ENCODE data around the gene SP7.

The SP7 gene

DNA sequence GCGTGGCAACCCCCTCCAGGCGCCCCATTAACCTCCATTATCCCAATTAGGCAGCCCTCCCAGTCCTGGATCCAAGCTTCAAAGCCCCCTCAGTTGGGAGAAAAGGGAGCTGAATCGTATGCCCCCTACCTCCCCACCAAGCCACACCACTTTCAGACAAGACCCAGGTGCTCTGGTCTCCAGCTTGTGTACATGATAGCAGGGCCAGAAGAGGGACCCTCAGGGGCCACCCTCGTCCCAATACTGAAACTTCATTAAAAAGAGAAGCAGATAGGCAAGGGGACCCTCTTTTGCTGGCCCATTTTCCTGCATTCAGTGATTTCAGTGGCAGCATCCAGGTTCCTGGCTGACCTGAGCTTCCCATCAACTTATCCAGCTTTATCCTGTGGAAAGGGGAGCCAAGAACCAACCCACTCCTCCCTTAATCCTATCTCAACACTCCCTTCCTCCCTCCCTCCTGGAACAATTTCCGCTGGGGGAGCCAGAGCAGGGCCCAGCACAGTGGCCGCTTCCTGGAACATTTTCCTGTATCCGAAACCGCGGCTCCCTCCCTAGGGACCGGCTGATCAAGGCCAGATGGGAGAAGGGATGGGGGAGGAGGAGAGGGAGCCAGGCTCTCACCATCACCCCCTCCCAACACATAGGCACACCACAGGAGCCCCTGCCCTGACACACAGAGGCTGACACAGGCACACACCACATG, 9.5 kb upstream of the SP7 start:
- Histone ChIP-seq H3K27me3 (ENCODE audit: insufficient read depth, low read length) (no peaks in the 10 kb centered on the region), H3K79me2 (ENCODE audit: control insufficient read depth, insufficient read depth, low read length, unreplicated experiment) (no peaks in the 10 kb centered on the region), H3K4me1 (ENCODE audit: control insufficient read depth, insufficient read depth, low read length, unreplicated experiment) (peaks cover 11% of the 10 kb centered on the region), H3K36me3 (ENCODE audit: insufficient read depth, low read length) (no peaks in the 10 kb centered on the region), H2AFZ (ENCODE audit: low read length, unreplicated experiment) (no peak overlapping the region), H3K4me3 (ENCODE audit: low read depth, low read length) (peak overlapping the region; percentile 72), H3K27ac (ENCODE audit: low read depth, low read length) (no peak overlapping the region)

GRCh38 chr12:53344824-53345485, 8.8 kb upstream of the SP7 start:
- Histone ChIP-seq H3K36me3 (ENCODE audit: insufficient read depth, low read length) (no peaks in the 10 kb centered on the region), H3K27ac (ENCODE audit: low read depth, low read length) (no peak overlapping the region), H3K79me2 (ENCODE audit: control insufficient read depth, insufficient read depth, low read length, unreplicated experiment) (no peaks in the 10 kb centered on the region), H3K27me3 (ENCODE audit: insufficient read depth, low read length) (peaks cover 2% of the 10 kb centered on the region; the same call in 1 of the 2 replicates), H3K4me3 (ENCODE audit: low read depth, low read length) (peak overlapping the region; percentile 72), H2AFZ (ENCODE audit: low read length, unreplicated experiment) (peak overlapping the region; percentile 64), H3K4me1 (ENCODE audit: control insufficient read depth, insufficient read depth, low read length, unreplicated experiment) (peaks cover 11% of the 10 kb centered on the region)

DNA sequence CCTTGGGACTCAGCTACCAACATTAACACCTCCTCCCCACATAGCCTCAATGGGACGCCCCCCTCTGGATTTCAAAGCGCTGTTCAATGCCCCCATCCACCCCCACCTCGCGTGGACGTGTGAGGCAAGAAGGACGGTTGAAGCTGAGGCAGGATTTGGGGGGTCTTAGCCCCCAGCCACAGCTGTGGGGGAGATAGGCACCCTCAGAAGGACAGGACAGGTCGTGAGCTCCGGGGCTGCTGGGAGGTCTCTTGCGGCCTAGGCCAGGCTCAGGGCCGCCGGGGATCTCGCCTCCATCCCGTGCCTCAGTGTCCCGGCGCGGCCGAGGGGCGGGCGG, 8.3 kb upstream of the SP7 start:
- Histone ChIP-seq H3K79me2 (ENCODE audit: control insufficient read depth, insufficient read depth, low read length, unreplicated experiment) (no peaks in the 10 kb centered on the region), H3K27me3 (ENCODE audit: insufficient read depth, low read length) (peaks cover 6% of the 10 kb centered on the region), H3K4me3 (ENCODE audit: low read depth, low read length) (peak overlapping the region; percentile 72), H2AFZ (ENCODE audit: low read length, unreplicated experiment) (peak overlapping the region; percentile 77), H3K36me3 (ENCODE audit: insufficient read depth, low read length) (no peaks in the 10 kb centered on the region), H3K27ac (ENCODE audit: low read depth, low read length) (no peak overlapping the region), H3K4me1 (ENCODE audit: control insufficient read depth, insufficient read depth, low read length, unreplicated experiment) (peaks cover 11% of the 10 kb centered on the region)

DNA sequence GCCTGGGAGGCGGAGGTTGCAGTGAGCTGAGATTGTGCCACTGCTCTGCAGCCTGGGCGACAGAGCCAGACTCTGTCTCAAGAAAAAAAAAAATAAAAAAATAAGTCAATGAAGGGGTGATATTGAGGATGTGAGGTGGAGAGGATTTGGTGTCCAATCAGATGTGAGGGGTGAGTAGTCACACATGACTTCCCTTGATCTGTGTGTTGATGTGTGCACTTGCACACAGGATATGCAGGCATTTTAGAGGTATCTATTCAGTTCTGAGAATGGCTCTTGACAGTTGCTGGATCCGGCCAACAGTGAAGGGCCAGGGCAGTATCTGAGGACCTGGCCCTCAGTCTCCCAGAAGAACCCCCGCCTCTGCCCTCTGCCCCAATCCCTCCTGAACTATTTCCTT, 7.8 kb upstream of the SP7 start:
- Histone ChIP-seq H2AFZ (ENCODE audit: low read length, unreplicated experiment) (no peak overlapping the region), H3K4me3 (ENCODE audit: low read depth, low read length) (peak overlapping the region; percentile 72; the same call in 1 of the 2 replicates)

DNA sequence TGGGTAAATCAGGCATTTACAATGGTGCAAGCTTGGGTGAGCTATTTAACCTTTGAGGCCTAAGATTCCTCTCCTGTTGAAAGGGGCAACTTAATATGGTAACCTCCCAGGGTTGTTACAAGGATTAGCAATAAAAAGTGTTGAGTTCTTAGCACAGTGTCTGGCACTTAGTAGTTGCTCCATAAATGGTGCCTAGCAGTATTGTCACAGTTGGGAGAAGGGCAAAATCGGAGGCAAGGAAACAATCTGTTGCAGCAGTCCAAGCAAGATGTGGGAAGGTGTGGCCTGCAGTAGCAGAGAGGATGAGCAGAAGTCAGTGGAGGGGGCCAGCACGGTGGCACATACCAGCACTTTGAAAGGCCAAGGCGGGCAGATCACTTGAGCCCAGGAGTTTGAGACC, 7.3 kb upstream of the SP7 start:
- Histone ChIP-seq H3K27ac (ENCODE audit: low read depth, low read length) (no peak overlapping the region), H2AFZ (ENCODE audit: low read length, unreplicated experiment) (no peak overlapping the region), H3K4me1 (ENCODE audit: control insufficient read depth, insufficient read depth, low read length, unreplicated experiment) (peaks cover 11% of the 10 kb centered on the region), H3K4me3 (ENCODE audit: low read depth, low read length) (no peak overlapping the region), H3K79me2 (ENCODE audit: control insufficient read depth, insufficient read depth, low read length, unreplicated experiment) (no peaks in the 10 kb centered on the region), H3K36me3 (ENCODE audit: insufficient read depth, low read length) (no peaks in the 10 kb centered on the region), H3K27me3 (ENCODE audit: insufficient read depth, low read length) (peaks cover 14% of the 10 kb centered on the region)

More for the DNA sequence above, 7.8 kb upstream of the SP7 start:
- peaks cover 11% of the 10 kb centered on the region for H3K4me1 ChIP-seq (ENCODE audit: control insufficient read depth, insufficient read depth, low read length, unreplicated experiment)
- H3K79me2 ChIP-seq (ENCODE audit: control insufficient read depth, insufficient read depth, low read length, unreplicated experiment): no peaks in the 10 kb centered on the region
- peaks cover 9% of the 10 kb centered on the region for H3K27me3 ChIP-seq (ENCODE audit: insufficient read depth, low read length)
- H3K27ac ChIP-seq (ENCODE audit: low read depth, low read length): no peak overlapping the region
- no peaks in the 10 kb centered on the region for H3K36me3 ChIP-seq (ENCODE audit: insufficient read depth, low read length)

DNA sequence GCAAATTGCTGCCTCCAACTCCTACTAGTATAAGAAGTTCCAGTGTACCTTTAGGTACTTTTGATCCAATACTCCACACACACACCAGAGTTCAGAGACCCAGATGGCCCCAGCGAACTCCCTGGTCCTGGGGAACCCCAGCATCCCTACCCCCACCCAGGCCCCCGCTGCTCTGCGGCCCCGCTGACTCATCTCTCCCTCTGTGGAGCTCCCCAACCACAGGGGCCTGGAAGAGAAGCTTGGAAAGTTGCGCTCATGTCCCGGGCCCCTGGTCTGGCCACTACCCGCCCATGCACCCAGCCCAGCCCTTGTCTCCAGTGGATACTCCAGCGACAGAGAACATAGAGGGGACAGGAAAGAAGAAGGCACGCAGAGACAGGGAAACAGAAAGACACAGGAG, 4.2 kb upstream of the SP7 start:
- H3K79me2 ChIP-seq (ENCODE audit: control insufficient read depth, insufficient read depth, low read length, unreplicated experiment): no peaks in the 10 kb centered on the region
- H3K27me3 ChIP-seq (ENCODE audit: insufficient read depth, low read length): peaks cover 43% of the 10 kb centered on the region
- no peak overlapping the region for H2AFZ ChIP-seq (ENCODE audit: low read length, unreplicated experiment)
- H3K27ac ChIP-seq (ENCODE audit: low read depth, low read length): no peak overlapping the region
- no peak overlapping the region for H3K4me3 ChIP-seq (ENCODE audit: low read depth, low read length)
- no peaks in the 10 kb centered on the region for H3K36me3 ChIP-seq (ENCODE audit: insufficient read depth, low read length)
- H3K4me1 ChIP-seq (ENCODE audit: control insufficient read depth, insufficient read depth, low read length, unreplicated experiment): peaks cover 1% of the 10 kb centered on the region

DNA sequence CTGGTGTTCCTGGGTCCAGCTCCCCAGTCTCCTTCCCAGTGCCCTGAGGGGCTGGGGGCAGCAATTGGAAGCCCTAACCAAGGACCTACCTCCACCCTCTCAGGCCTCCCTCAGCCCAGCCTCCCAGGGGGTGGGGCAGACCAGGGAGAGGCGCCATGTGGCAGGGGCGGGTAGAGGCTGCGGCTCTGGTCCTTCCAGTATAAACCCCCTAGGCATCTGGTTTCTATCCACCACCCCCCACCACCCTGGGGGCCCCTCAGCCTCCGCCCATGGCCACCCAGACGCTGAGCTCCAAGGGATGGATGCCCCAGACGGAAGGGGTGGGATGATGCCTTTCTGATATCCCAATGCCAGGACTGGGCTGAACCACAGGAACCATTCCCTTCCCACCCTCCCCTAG, 2.8 kb upstream of the SP7 start:
- peaks cover 45% of the 10 kb centered on the region for H3K27me3 ChIP-seq (ENCODE audit: insufficient read depth, low read length)
- H3K27ac ChIP-seq (ENCODE audit: low read depth, low read length): no peak overlapping the region
- no peaks in the 10 kb centered on the region for H3K79me2 ChIP-seq (ENCODE audit: control insufficient read depth, insufficient read depth, low read length, unreplicated experiment)
- no peak overlapping the region for H3K4me3 ChIP-seq (ENCODE audit: low read depth, low read length)
- H2AFZ ChIP-seq (ENCODE audit: low read length, unreplicated experiment): no peak overlapping the region
- H3K4me1 ChIP-seq (ENCODE audit: control insufficient read depth, insufficient read depth, low read length, unreplicated experiment): no peaks in the 10 kb centered on the region
- no peaks in the 10 kb centered on the region for H3K36me3 ChIP-seq (ENCODE audit: insufficient read depth, low read length)

GRCh38 chr12:53338017-53338416, 1.9 kb upstream of the SP7 start:
- Histone ChIP-seq H3K27me3 (ENCODE audit: insufficient read depth, low read length) (peaks cover 45% of the 10 kb centered on the region), H3K4me3 (ENCODE audit: low read depth, low read length) (no peak overlapping the region), H2AFZ (ENCODE audit: low read length, unreplicated experiment) (no peak overlapping the region)

DNA sequence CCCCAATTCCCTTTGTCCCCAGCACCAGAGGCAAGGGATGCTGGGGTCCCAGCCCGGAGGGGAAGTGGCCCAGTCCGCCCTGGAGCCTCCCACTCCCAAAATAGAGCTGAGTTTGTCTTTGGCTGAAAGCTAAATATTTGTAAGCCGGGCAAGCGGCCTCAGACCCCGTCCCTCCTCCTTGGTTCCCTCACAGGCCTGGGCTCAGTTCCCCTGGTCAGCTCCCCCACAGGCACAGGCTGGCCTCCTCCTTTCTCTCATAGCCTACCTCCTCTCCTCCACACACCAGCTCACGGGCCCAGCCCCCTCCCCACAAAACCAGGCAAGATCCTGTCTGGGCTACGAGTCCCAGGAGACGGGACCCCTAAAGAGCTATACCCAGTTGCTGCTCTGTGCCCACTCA, 1.3 kb downstream of the SP7 start:
- Histone ChIP-seq H2AFZ (ENCODE audit: low read length, unreplicated experiment) (no peak overlapping the region), H3K36me3 (ENCODE audit: insufficient read depth, low read length) (no peaks in the 10 kb centered on the region), H3K27ac (ENCODE audit: low read depth, low read length) (no peak overlapping the region), H3K27me3 (ENCODE audit: insufficient read depth, low read length) (peaks cover 41% of the 10 kb centered on the region), H3K4me1 (ENCODE audit: control insufficient read depth, insufficient read depth, low read length, unreplicated experiment) (no peaks in the 10 kb centered on the region), H3K79me2 (ENCODE audit: control insufficient read depth, insufficient read depth, low read length, unreplicated experiment) (no peaks in the 10 kb centered on the region), H3K4me3 (ENCODE audit: low read depth, low read length) (no peak overlapping the region)

More at GRCh38 chr12:53338017-53338416, 1.9 kb upstream of the SP7 start:
- Histone ChIP-seq H3K27ac (ENCODE audit: low read depth, low read length) (no peak overlapping the region), H3K36me3 (ENCODE audit: insufficient read depth, low read length) (no peaks in the 10 kb centered on the region), H3K79me2 (ENCODE audit: control insufficient read depth, insufficient read depth, low read length, unreplicated experiment) (no peaks in the 10 kb centered on the region), H3K4me1 (ENCODE audit: control insufficient read depth, insufficient read depth, low read length, unreplicated experiment) (no peaks in the 10 kb centered on the region)

DNA sequence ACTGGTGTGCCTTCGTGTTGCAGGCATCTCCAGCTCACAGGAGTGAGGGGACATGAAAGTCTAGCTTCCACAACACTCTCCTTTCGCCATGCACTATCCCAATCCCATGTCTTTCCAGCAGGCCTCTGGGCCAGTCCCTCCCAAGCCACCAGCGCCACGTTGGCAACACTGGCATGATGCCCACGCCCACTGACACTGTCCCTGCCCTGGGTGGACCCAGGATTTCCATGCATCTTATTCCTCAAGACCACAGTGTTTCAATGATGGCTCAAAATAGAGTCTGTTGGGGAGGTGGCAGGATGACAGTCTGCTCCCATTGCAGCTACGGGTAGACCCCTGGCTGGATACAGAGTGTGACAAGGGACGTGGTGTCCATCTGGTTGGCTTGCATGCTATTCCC, 2.3 kb downstream of the SP7 start:
- Histone ChIP-seq H2AFZ (ENCODE audit: low read length, unreplicated experiment) (no peak overlapping the region), H3K4me1 (ENCODE audit: control insufficient read depth, insufficient read depth, low read length, unreplicated experiment) (no peaks in the 10 kb centered on the region), H3K36me3 (ENCODE audit: insufficient read depth, low read length) (no peaks in the 10 kb centered on the region), H3K27me3 (ENCODE audit: insufficient read depth, low read length) (peaks cover 35% of the 10 kb centered on the region), H3K4me3 (ENCODE audit: low read depth, low read length) (no peak overlapping the region), H3K27ac (ENCODE audit: low read depth, low read length) (no peak overlapping the region), H3K79me2 (ENCODE audit: control insufficient read depth, insufficient read depth, low read length, unreplicated experiment) (no peaks in the 10 kb centered on the region)

DNA sequence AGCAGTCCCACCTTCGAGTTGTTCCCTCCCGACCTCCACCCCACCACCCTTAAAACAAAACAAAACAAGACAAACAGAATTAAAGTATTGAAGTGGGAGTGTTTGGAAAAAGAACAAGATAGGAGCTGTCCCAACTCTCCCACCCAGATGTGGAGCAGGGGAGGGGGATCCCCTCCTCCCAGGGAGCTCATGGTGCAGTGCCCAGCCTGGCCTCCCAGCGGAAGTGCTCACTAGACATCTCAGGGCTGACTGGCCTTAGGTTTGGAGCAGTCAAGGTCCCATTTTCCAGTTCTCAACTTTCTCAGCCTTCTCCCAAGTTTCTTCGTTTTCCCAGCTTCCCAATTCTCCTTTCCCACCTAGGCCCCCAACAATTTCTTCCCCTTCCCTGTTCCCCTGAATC, 2.9 kb downstream of the SP7 start:
- H3K4me3 ChIP-seq (ENCODE audit: low read depth, low read length): no peak overlapping the region
- no peaks in the 10 kb centered on the region for H3K4me1 ChIP-seq (ENCODE audit: control insufficient read depth, insufficient read depth, low read length, unreplicated experiment)
- H3K79me2 ChIP-seq (ENCODE audit: control insufficient read depth, insufficient read depth, low read length, unreplicated experiment): no peaks in the 10 kb centered on the region
- H3K36me3 ChIP-seq (ENCODE audit: insufficient read depth, low read length): no peaks in the 10 kb centered on the region
- no peak overlapping the region for H3K27ac ChIP-seq (ENCODE audit: low read depth, low read length)
- H2AFZ ChIP-seq (ENCODE audit: low read length, unreplicated experiment): no peak overlapping the region
- H3K27me3 ChIP-seq (ENCODE audit: insufficient read depth, low read length): peaks cover 29% of the 10 kb centered on the region

Data from ACC112 (cell line).